Measurements from ENCODE around the gene CACUL1. TPM values are rescaled to one million over a fixed set of nuclear protein-coding genes. Genes with fewer than 3 reads are reported as not detected.

Gene CACUL1
- total and polyA plus RNA-seq, 2 of the 13 experiments (the other 11 are each of a cell fraction or from before 2014, with no cell fraction given), result 14.2 to 31.0 TPM

DNA sequence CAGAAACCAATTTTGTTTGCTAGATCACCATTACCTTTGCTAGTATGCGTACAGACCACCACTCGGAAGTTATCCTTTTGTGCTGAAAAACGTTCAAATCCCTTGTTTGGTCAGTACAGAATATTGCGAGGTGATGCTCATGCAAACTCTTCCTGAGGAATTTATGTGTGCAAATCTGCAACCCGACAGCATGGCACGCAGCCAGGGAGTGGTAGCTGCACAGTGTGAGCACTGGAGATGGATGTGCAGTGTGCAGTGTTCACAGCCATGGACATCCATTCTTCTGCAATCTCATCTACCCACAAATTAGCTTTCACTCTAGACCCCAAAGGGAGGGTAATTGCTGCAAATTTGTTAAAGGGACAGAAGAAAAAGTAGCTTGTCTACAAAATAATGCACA is 72.2 kb downstream of the CACUL1 start:
- Histone ChIP-seq H3K79me2 (ENCODE audit: insufficient read depth, low read length) (no peaks in the 10 kb centered on the region), H3K36me3 (replicated peaks in 1 of 2; ENCODE audit: control insufficient read depth in 1 of 2, insufficient read depth in 2 of 2, low read length in 2 of 2) (peaks cover 11 to 47% of the 10 kb centered on the region in 2 experiments), H3K27ac (ENCODE audit: extremely low read length, insufficient read depth, low read length) (no peak overlapping the region), H3K9ac (ENCODE audit: insufficient read depth, low read depth, low read length) (no peak overlapping the region), H4K20me1 (ENCODE audit: insufficient read depth, low read length) (no peaks in the 10 kb centered on the region), H3K4me3 (replicated peaks in 1 of 3; ENCODE audit: insufficient read depth in 1 of 3, low read depth in 2 of 3, low read length in 3 of 3) (no peak overlapping the region), H3K9me3 (ENCODE audit: low read length) (no peaks in the 10 kb centered on the region), H3K4me1 (ENCODE audit: insufficient read depth, low read length) (no peaks in the 10 kb centered on the region), H2AFZ (ENCODE audit: low read length) (no peak overlapping the region), H3K4me2 (ENCODE audit: low read depth, low read length) (no peak overlapping the region), H3K27me3 (ENCODE audit: control insufficient read depth in 1 of 2, insufficient read depth in 2 of 2, low read length in 2 of 2) (no peaks in the 10 kb centered on the region)
- no peak for DNase-seq (ENCODE audit: low spot score)
- CTCF ChIA-PET (ENCODE audit: low intra/inter-chr PET ratio, low total read pairs), result no interaction called here
- 97% methylated on average over 6 of the region's 6 CpGs for WGBS (ENCODE audit: low lambda C conversion rate)
- no peak for ATAC-seq
- FAIRE-seq, result no peak
- TF ChIP-seq, protein P1, sequence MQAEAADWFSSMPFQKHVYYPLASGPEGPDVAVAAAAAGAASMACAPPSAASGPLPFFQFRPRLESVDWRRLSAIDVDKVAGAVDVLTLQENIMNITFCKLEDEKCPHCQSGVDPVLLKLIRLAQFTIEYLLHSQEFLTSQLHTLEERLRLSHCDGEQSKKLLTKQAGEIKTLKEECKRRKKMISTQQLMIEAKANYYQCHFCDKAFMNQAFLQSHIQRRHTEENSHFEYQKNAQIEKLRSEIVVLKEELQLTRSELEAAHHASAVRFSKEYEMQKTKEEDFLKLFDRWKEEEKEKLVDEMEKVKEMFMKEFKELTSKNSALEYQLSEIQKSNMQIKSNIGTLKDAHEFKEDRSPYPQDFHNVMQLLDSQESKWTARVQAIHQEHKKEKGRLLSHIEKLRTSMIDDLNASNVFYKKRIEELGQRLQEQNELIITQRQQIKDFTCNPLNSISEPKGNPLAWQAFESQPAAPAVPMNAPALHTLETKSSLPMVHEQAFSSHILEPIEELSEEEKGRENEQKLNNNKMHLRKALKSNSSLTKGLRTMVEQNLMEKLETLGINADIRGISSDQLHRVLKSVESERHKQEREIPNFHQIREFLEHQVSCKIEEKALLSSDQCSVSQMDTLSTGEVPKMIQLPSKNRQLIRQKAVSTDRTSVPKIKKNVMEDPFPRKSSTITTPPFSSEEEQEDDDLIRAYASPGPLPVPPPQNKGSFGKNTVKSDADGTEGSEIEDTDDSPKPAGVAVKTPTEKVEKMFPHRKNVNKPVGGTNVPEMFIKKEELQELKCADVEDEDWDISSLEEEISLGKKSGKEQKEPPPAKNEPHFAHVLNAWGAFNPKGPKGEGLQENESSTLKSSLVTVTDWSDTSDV (CRISPR knock-in tag; IDR thresholded peaks at IDR 0.05), result no peak
- TF ChIP-seq CENPX (CRISPR knock-in tag; IDR thresholded peaks at IDR 0.05) (no peak), MED8 (CRISPR knock-in tag; IDR thresholded peaks at IDR 0.05; ENCODE audit: insufficient replicate concordance) (no peak), ZNF333 (CRISPR knock-in tag; IDR thresholded peaks at IDR 0.05; ENCODE audit: borderline replicate concordance) (no peak)
- TF ChIP-seq, protein P2, sequence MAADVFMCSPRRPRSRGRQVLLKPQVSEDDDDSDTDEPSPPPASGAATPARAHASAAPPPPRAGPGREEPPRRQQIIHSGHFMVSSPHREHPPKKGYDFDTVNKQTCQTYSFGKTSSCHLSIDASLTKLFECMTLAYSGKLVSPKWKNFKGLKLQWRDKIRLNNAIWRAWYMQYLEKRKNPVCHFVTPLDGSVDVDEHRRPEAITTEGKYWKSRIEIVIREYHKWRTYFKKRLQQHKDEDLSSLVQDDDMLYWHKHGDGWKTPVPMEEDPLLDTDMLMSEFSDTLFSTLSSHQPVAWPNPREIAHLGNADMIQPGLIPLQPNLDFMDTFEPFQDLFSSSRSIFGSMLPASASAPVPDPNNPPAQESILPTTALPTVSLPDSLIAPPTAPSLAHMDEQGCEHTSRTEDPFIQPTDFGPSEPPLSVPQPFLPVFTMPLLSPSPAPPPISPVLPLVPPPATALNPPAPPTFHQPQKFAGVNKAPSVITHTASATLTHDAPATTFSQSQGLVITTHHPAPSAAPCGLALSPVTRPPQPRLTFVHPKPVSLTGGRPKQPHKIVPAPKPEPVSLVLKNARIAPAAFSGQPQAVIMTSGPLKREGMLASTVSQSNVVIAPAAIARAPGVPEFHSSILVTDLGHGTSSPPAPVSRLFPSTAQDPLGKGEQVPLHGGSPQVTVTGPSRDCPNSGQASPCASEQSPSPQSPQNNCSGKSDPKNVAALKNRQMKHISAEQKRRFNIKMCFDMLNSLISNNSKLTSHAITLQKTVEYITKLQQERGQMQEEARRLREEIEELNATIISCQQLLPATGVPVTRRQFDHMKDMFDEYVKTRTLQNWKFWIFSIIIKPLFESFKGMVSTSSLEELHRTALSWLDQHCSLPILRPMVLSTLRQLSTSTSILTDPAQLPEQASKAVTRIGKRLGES (CRISPR knock-in tag; IDR thresholded peaks at IDR 0.05; ENCODE audit: borderline replicate concordance), result no peak
- intact Hi-C loops (cut with micrococcal nuclease; ENCODE audit: unreplicated experiment), result no loop called here
- POLR2A ChIA-PET, result no interaction called here
- no TSS peak for BruUV-seq (replicated peaks)
- in situ Hi-C loops (cut with HindIII; ENCODE audit: extremely low pct_ligation_motif_present, low pct_unique_long_range_greater_than_20kb), result no loop called here

Data from HepG2 (cell line).